ENCODE results near the gene TJAP1. TPM values are rescaled to one million over a fixed set of nuclear protein-coding genes. Genes with fewer than 3 reads are reported as not detected.
"Not testable (repeated sequence)": the region's sequence is repeated elsewhere in the genome, so short reads cannot be mapped to it uniquely, and the experiment has no call there.

Gene TJAP1
- total RNA-seq, 1 experiment from 2014 or later, result 12.4 TPM

GRCh38 chr6:43494321-43494720 lies 17.0 kb downstream of the TJAP1 start:
- DNase-seq (ENCODE audit: low read depth, low spot score), result no peak
- in situ Hi-C loops (cut with HindIII; ENCODE audit: low pct_unique_long_range_greater_than_20kb, low sequenced_read_pairs), result no loop called here

DNA sequence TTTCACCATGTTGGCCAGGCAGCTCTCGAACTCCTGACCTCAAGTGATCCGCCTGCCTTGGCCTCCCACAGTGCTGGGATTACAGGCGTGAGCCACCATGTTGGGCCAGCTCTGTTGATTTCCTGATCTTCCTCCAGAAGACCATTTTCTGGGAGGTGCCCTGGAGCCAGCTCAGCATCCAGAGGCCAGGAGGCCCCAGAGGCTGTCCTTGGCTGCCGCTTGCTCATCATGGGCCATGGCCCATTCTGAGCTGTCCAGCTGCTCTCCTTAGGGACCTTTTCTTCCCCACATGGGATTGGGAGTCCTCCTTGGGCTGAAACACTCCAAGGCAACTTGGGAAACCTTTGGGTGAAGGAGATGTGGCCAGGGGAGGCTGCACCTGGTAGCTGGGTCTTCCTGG lies 17.4 kb downstream of the TJAP1 start:
- DNase-seq (ENCODE audit: low read depth, low spot score), result no peak
- in situ Hi-C loops (cut with HindIII; ENCODE audit: low pct_unique_long_range_greater_than_20kb, low sequenced_read_pairs), result no loop called here

DNA sequence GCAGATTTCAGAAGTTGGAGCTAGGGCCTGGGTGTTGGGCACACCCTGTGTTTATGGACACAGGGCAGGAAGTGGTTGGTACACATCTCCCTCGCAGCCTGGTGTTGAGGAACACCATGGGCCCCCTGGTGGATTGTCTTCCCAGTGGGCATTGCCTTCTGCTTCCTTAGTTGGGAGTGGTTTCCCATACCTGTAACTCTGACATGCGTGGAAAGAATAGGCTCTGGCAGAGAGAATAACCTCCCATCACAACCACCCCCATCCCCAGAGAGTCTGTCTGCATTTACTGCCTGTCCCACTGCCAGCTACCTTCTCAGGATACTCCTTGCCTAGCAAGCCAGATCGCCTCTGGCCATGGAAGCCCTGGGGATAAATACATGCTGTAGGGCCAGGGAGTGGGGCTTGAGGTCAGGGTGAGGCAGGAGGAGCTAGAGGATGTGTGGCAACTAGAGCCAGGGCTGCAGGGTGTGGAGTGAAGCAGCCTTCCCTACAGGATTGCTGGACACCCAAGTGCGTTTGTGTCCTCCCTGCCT lies 18.1 kb downstream of the TJAP1 start:
- peak; percentile 15 for DNase-seq (ENCODE audit: low read depth, low spot score)
- in situ Hi-C loops (cut with HindIII; ENCODE audit: low pct_unique_long_range_greater_than_20kb, low sequenced_read_pairs), result no loop called here

DNA sequence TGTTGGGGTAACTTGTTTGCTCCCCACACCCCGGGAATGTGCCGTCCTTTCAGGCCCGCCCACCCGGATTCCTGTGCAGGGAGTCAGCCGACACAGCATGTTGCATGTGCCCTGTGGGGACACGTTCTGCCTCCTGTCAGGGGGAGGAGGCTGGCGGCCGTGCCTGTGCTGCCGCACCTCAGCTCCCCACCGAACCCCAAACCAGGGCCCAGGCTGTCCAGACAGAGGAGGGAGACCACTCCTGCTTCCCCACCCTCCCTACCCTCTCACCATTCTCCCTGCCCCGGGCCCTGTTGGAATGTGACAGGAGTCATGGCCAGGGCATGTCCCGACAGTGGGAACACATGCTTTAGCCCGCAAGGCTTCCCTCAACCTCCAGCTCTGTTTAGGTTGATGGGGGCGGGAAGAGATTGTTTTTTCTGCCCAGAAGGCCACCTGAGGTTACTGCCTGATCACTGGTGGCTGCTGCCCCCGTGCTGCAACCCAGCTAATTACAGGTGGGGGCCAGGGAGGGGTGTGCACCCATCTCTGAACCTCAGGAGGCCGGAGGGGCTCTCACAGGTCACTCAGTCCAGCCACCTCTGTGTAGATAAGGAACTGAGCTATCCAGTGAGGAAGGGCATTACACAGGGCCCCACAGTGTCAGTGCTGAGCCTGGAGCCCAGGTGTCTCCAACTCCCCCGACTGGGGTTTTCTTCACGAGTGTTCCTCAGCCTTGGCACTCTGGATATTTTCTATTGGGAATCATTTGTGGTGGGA lies 19.2 kb downstream of the TJAP1 start:
- in situ Hi-C loops (cut with HindIII; ENCODE audit: low pct_unique_long_range_greater_than_20kb, low sequenced_read_pairs), result no loop called here
- peak; percentile 31 for DNase-seq (ENCODE audit: low read depth, low spot score)

DNA sequence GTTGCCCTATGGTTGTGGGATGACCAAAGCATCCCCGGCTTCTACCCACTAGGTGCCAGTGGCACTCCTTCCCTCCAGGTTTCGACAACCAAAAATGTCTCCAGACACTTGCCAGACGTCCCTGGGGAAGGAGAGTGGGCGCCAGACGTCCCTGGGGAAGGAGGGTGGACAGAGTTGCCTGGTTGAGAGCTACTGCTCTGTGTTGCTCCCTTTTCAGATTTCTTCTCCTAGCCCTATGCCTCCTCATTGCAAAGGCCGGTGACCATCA lies 19.7 kb downstream of the TJAP1 start:
- DNase-seq (ENCODE audit: low read depth, low spot score), result no peak
- in situ Hi-C loops (cut with HindIII; ENCODE audit: low pct_unique_long_range_greater_than_20kb, low sequenced_read_pairs), result no loop called here

DNA sequence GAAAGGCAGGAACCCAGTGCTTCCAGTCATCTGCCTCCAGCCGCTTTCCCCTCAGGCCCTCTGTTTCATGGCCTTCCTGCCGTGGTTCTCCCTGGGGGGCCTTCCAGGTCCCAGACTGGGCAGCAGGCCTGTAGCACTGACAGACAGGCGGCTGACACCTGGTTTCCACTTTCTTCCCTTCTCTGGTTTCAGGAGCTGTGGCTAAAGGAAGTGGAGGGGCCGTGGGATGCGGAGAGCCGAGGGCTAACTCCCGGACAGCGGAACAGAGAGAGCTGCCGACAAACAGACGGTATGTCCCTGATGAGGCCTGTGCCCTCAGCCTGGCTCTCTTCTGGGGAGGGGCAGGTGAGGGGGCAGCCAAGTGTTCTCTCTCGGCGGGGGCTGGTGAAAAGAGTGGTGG lies 20.3 kb downstream of the TJAP1 start:
- DNase-seq (ENCODE audit: low read depth, low spot score), result no peak
- in situ Hi-C loops (cut with HindIII; ENCODE audit: low pct_unique_long_range_greater_than_20kb, low sequenced_read_pairs), result no loop called here

DNA sequence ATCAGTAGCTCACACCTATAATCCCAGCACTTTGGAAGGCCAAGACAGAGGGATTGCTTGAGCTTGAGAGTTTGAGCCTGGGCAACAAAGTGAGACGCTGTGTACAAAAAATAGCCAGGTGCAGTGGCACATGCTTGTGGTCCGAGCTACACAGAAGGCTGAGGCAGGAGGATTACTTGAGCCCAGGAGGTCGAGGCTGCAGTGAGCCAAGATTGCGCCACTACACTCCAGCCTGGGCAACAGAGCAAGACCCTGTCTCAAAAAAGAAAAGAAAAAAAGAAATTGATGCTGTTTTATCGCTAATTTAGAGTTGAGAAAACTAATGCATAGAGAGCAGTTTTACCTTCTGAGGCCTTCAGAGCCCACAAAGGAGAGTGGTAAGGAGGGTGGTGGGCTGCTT lies 20.9 kb downstream of the TJAP1 start:
- DNase-seq (ENCODE audit: low read depth, low spot score); in situ Hi-C loops (cut with HindIII; ENCODE audit: low pct_unique_long_range_greater_than_20kb, low sequenced_read_pairs): not testable (repeated sequence)

- in situ Hi-C loops (cut with HindIII; ENCODE audit: low pct_unique_long_range_greater_than_20kb, low sequenced_read_pairs), result no loop called here
- no peak for DNase-seq (ENCODE audit: low read depth, low spot score)
Measured at GRCh38 chr6:43499028-43499815, 21.9 kb downstream of the TJAP1 start.

DNA sequence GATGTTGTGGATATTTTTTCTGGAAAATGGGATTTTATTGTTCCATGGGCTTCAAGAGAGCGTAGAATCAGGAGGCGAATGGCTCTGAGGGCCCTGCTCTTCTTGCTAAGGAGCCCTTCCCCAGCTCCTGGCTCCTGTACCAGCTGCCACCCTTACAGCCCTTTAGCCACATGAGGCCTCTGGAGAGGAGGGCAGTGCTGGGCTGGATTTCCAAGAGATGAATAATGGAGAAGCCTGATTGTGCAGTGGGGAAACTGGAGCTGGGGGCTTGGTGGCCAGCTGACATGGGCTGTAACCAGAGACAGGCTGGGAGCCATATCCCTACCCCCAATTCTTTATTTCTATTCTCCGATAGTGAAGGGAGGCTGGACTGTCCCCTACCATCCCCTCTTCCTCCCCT lies 23.6 kb downstream of the TJAP1 start:
- in situ Hi-C loops (cut with HindIII; ENCODE audit: low pct_unique_long_range_greater_than_20kb, low sequenced_read_pairs), result no loop called here
- no peak for DNase-seq (ENCODE audit: low read depth, low spot score)

DNA sequence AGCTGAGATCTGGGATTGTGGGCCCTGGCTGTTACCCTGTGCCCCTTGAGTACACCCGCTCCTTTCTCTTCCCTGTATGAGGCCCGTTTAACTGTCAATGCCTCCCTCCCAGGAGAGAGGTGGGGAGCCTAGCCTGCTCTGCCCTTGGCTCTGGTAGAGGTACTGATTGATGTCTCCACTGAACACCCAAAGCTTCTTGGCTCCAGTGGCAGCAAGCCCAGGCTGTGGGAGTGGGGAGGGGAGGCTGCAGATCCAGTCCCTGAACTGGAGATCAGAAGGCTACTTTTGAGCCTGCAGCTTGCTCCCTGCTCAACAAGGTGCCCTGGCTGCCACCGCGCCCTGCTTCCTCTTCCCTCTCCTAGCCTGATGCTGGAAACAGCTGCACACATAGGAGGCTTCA lies 25.3 kb downstream of the TJAP1 start:
- no peak for DNase-seq (ENCODE audit: low read depth, low spot score)
- in situ Hi-C loops (cut with HindIII; ENCODE audit: low pct_unique_long_range_greater_than_20kb, low sequenced_read_pairs), result no loop called here

GRCh38 chr6:43503443-43503842 lies 26.1 kb downstream of the TJAP1 start:
- no peak for DNase-seq (ENCODE audit: low read depth, low spot score)
- in situ Hi-C loops (cut with HindIII; ENCODE audit: low pct_unique_long_range_greater_than_20kb, low sequenced_read_pairs), result no loop called here

- in situ Hi-C loops (cut with HindIII; ENCODE audit: low pct_unique_long_range_greater_than_20kb, low sequenced_read_pairs), result no loop called here
Measured at GRCh38 chr6:43504756-43505593, 27.6 kb downstream of the TJAP1 start.

GRCh38 chr6:43505718-43506117 lies 28.3 kb downstream of the TJAP1 start:
- DNase-seq (ENCODE audit: low read depth, low spot score), result no peak
- in situ Hi-C loops (cut with HindIII; ENCODE audit: low pct_unique_long_range_greater_than_20kb, low sequenced_read_pairs), result no loop called here

More at GRCh38 chr6:43504756-43505593, 27.6 kb downstream of the TJAP1 start:
- no peak for DNase-seq (ENCODE audit: low read depth, low spot score)

DNA sequence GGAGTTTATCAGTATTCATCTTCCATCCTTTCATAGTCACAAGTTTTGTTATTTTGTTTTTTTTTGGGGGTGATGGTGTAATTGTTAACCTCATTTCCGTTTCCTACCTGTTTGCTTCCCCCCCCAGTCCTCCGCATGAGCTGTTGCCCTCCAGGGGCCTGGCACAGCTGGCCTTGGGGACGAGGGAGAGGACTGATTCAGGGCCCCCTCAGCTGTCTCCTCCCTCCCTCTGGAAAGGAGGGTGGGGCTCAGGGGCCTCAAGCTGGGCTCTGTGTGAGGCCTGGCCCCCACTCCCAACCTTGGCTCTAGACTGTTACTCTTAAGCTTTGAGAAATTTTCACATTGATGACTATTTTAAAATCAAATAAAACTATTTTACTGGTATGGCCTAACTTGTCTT lies 28.8 kb downstream of the TJAP1 start:
- in situ Hi-C loops (cut with HindIII; ENCODE audit: low pct_unique_long_range_greater_than_20kb, low sequenced_read_pairs), result no loop called here
- no peak for DNase-seq (ENCODE audit: low read depth, low spot score)

DNA sequence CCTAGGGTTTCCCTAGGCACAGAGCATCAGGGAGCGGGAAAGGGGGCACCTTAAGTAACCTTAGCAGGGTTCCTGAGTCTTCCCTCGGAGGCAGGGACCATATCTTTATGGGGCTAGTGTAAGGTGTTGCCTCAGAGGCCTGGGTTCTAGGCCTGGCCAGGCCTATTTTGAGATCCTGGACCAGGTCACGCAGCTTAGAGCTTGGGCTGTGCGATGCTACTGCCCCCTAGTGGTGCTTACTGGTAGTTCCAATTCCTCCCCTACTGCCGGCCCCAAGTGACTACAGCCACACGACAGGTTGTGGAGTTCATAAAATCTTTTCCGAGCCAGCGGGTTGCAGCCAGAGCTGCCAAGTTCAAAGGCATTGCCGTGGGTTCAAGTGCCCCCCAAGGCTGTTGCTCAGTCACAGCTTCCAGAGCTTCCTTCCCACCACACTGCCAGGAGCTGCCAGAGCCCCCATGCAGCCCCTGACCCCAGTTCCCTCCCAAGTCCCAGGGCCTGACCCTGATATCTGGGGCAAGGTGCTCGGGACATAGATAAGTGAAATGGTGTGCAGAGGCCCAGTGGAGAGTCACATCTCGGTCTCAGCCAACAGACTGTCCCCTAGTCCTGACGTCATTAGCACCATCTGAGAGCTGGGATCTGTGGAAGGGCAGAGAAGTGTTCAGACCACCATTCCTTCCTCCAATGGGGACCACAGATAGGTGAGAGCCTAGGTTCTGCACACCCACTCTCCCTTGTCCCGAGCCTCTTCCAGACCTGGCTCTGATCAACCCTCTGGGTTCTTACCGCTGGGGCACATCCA lies 29.5 kb downstream of the TJAP1 start:
- in situ Hi-C loops (cut with HindIII; ENCODE audit: low pct_unique_long_range_greater_than_20kb, low sequenced_read_pairs), result no loop called here
- peak; percentile 83 for DNase-seq (ENCODE audit: low read depth, low spot score)

- in situ Hi-C loops (cut with HindIII; ENCODE audit: low pct_unique_long_range_greater_than_20kb, low sequenced_read_pairs), result no loop called here
- DNase-seq (ENCODE audit: low read depth, low spot score), result no peak
Measured at GRCh38 chr6:43508481-43509141, 31.2 kb downstream of the TJAP1 start.

All from SK-MEL-5 (cell line).